ENCODE data around the gene NUCB1.
"Not testable (repeated sequence)": the region's sequence is repeated elsewhere in the genome, so short reads cannot be mapped to it uniquely, and the experiment has no call there.

Gene NUCB1

DNA sequence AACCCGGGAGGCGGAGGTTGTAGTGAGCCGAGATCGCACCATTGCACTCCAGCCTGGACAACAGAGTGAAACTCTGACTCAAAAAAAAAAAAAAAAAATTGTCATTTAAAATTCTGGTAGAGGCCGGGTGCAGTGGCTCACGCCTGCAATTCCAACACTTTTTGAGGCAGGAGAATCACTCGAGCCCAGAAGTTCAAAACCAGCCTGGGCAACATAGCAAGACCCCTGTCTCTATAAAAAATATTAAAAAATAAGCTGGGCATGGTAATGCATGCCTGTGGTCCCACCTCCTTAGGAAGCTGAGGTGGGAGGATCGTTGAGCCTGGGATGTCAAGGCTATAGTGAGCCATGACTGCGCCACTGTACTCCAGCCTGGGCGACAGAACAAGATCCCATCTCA, 6.2 kb downstream of the NUCB1 start:
- DNase-seq (ENCODE audit: low read depth), result no peak

DNA sequence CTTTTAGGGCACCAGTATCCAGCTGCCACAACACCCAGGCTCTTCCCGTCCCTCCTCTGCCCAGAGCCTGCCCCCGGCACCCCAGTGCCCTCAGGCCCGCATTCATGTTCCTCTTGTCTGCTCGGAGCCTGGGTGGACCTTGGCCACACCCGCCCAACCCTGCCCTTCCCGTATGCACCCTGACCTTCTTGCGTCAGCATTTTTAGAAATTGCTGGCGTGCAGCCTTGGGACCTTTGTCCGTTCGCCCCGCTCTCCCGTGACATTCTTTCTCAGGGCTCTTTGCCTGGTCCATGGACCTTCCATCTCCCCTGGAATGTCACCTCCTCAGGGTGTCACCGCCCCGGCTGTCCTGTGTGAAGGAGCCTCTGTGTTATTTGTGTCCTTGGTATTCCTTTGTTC, 7.6 kb downstream of the NUCB1 start:
- no peak for DNase-seq (ENCODE audit: low read depth)

DNA sequence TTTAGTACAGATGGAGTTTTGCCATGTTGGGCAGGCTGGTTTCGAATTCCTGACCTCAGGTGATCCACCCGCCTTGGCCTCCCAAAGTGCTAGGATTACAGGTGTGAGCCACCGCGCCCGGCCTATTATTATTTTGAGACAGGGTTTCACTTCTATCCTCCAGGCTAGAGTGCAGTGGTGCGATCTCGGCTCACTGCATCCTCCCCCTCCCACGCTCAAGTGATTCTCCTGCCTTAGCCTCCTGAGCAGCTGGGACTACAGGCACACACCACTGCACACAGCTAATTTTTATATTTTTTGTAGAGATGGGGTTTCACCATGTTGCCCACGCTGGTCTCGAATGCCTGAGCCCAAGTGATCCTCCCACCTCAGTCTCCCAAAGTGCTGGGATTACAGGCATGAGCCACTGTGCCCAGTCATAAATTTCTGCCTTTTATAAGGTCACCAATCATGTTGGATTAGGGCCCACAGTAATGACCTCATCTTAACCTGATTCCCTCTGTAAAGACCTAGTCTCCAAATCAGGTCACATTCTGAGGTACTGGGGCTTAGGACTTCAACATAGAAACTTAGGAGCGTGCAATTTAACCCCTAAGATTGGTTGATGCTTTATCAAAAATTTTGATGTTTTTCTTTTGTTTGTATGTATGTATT, 9.4 kb downstream of the NUCB1 start:
- not testable (repeated sequence) for DNase-seq (ENCODE audit: low read depth)

DNA sequence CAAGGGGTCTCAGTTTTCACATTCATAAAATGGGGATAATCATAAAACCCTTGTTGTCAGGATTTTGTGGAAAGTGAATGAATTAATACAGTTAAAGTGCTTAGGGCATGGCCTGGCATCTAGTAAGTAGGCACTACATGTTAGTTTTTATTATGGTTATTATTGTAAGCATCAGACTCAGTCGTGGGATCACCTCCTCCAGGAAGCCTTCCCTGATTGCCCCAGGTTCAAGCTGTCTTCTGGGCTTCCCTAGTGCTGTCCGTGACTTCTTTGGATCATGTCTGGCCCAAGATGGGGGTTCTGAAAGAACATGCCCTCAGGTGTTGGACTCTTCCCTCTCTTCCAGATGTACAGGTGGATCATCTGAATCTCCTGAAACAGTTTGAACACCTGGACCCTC, 10.7 kb downstream of the NUCB1 start:
- DNase-seq (ENCODE audit: low read depth), result no peak

DNA sequence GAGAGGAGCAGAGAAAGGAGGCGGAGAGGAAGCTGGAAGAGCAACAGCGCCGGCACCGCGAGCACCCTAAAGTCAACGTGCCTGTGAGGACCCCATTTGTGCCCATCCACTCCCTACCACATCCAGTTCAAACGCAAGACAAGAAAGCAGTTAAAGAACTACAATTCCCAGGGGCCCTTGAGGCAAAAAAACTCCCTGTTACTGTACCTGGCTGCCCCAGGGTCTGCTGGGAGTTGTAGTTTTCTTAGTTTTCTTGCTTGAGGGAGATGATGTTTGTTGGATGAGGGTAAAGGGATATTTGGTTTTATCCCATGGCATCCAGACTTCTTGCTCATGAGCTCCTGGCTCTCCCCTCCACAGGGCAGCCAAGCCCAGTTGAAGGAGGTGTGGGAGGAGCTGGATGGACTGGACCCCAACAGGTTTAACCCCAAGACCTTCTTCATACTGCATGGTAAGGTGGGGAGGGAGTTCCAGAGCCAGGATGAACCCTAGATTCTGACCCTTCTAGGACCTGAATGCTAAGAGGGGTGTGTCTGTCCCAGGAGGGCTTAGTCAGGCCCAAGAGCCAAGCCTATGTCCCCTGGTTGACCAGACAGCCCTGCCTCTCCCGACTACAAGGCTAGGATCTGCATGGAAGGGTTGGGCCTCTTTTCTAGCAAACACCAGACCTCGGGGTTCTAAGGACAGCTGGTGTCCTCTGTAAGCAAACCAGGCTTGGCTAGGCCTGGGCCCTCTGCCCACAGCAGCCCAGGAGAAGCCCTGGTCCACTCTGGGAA, 13.2 kb downstream of the NUCB1 start:
- DNase-seq (ENCODE audit: low read depth), result no peak

DNA sequence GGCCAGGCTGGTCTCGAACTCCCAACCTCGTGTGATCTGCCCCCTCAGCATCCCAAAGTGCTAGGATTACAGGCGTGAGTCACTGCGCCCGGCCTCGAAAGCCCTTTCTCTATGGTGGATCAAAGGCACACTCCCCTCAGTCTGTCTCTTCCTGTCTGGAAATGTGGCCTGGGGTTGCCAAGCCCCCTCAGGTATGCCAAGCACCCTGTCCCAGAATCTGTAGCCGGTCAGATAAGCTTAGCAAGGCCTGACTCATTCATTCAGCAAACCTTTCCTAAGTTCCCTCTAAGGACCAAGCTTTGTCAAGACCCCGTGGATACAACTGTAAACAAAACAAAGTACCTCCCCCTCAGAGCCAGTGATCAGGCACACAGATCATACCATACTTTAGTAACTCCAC, 14.1 kb downstream of the NUCB1 start:
- DNase-seq (ENCODE audit: low read depth), result no peak

DNA sequence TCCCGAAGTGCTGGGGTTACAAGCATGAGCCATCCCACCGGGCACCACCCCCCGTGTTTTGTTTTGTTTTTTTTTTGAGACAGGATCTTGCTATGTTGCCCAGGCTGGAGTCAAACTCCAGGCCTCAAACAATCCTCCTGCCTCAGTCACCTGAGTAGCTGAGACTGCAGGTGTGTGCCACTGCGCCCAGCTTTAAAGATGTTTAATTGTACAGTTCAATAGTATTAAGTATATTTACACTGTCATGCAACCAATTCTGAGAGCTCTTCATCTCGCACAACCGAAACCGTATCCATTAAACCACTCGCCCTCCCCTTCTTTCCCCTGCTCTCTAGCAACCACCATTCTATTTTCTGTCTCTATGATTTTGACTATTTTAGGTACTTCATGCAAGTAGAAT, 15.6 kb downstream of the NUCB1 start:
- no peak for DNase-seq (ENCODE audit: low read depth)

DNA sequence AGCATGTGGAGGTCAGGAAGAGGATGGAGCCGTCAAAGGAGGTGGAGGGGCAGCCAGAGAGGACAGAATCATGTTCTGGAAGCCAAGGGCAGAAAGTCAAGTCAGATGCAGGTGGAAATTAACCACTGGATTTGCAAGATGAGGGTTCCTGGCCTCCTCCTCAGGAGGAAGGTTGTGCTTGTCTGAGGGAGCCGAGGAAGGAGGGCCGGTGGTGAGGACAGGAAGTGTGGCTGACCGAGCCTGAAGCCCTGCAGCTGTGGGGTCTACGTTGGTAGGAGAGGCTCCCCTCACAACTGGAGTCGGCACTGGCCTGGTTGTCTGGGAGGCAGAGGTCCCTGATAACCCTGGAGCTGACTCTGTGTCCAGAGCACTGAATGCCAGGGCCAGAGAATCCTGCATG, 18.0 kb downstream of the NUCB1 start:
- no peak for DNase-seq (ENCODE audit: low read depth)

DNA sequence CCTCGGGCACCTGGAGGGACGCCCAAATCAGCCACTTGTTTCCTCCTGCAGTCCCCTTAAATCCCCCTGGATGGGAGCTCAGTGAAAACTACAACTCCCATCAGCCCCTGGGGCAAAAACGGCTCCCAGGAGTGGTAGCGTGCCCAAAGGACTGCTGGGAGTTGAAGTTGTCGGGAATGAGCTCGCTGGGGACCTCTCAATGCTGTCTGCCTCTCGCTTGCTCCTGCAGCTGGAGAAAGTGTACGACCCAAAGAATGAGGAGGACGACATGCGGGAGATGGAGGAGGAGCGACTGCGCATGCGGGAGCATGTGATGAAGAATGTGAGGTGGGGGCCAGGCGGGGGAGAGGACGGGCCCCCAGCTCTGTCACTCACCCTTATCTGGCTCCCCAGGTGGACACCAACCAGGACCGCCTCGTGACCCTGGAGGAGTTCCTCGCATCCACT, 18.7 kb downstream of the NUCB1 start:
- DNase-seq (ENCODE audit: low read depth), result no peak

DNA sequence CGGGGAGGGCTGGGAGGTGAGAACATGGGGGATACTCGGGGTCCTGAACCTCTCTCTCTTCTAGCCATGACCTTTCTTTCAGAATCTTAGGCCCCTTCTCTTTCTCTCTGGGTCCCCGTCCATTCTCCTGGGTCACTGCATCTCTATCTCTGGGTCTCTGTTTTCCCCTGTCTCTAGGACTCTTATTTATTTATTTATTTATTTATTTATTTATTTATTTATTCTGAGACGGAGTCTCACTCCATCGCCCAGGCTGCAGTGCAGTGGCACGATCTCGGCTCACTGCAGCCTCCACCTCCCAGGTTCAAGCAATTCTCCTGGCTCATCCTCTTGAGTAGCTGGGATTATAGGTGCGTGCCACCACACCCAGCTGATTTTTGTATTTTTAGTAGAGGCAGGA, 19.2 kb downstream of the NUCB1 start:
- not testable (repeated sequence) for DNase-seq (ENCODE audit: low read depth)

DNA sequence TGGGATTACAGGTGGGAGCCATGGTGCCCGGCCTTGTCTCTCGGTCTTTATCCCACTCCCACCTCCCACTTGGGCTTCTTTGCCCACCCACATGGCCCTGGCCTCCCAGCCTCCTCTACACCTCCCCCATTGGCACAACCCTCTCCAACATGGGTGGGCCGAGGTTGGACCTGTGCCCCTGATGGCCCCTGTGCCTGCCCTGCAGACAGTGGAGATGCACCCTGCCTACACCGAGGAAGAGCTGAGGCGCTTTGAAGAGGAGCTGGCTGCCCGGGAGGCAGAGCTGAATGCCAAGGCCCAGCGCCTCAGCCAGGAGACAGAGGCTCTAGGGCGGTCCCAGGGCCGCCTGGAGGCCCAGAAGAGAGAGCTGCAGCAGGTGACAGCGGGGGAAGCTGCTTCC, 20.8 kb downstream of the NUCB1 start:
- no peak for DNase-seq (ENCODE audit: low read depth)

DNA sequence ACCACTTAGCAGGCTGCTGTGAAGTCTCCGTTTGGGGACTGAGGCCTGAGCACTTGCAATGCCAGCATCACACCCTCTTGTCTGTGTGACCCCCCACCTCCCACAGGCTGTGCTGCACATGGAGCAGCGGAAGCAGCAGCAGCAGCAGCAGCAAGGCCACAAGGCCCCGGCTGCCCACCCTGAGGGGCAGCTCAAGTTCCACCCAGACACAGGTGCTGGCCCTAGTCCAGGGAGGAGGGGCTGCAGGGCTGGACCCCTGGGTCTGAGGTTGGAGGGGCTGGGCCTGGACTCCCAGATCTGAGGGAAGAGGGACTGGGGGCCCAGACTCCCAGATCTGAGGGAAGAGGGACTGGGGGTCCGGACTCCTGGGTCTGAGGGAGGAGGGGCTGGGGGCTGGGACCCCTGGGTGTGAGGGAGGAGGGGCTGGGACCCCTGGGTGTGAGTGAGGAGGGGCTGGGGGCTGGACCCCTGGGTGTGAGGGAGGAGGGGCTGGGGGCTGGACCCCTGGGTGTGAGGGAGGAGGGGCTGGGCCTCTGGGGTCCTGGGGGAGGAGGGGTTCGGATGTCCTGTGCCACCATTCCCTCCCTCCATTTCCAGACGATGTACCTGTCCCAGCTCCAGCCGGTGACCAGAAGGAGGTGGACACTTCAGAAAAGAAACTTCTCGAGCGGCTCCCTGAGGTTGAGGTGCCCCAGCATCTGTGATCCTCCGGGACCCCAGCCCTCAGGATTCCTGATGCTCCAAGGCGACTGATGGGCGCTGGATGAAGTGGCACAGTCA, 21.8 kb downstream of the NUCB1 start:
- DNase-seq (ENCODE audit: low read depth), result no peak

DNA sequence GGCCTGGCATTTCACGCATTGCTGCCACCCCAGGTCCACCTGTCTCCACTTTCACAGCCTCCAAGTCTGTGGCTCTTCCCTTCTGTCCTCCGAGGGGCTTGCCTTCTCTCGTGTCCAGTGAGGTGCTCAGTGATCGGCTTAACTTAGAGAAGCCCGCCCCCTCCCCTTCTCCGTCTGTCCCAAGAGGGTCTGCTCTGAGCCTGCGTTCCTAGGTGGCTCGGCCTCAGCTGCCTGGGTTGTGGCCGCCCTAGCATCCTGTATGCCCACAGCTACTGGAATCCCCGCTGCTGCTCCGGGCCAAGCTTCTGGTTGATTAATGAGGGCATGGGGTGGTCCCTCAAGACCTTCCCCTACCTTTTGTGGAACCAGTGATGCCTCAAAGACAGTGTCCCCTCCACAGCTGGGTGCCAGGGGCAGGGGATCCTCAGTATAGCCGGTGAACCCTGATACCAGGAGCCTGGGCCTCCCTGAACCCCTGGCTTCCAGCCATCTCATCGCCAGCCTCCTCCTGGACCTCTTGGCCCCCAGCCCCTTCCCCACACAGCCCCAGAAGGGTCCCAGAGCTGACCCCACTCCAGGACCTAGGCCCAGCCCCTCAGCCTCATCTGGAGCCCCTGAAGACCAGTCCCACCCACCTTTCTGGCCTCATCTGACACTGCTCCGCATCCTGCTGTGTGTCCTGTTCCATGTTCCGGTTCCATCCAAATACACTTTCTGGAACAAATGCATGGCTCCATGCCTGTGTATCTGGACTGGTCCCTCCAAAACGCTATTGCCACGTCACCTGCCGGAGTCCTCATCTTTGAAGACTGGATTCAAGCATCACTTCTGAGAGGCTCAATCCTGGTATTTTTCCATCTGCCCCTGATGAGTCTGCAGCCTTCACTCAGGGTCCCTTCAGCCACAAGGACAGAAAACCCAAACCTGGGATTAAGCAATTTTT, 22.7 kb downstream of the NUCB1 start:
- DNase-seq (ENCODE audit: low read depth), result no peak

DNA sequence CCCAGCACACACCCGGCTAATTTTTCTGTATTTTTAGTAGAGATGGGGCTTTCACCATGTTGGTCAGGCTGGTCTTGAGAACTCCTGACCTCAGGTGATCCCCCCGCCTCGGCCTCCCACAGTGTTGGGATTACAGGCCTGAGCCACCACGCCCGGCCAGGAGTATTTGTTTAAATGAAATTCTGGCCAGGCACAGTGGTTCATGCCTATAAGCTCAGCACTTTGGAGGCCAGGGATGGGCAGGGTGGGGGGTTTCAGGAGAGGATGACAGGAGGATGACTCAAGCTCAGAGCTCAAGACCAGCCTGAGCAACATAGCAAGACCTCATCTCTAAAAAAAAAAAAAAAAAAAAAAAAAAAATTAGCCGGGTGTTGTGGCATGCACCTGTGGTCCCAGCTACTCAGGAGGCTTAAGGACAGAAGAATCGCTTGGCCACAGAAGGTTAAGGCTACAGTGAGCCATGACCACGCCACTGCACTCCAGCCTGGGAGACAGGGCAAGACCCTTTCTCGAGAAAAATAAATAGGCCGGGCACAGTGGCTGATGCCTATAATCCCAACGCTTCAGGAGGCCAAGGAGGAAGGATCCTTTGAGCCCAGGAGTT, 25.2 kb downstream of the NUCB1 start:
- DNase-seq (ENCODE audit: low read depth), result peak; percentile 64

DNA sequence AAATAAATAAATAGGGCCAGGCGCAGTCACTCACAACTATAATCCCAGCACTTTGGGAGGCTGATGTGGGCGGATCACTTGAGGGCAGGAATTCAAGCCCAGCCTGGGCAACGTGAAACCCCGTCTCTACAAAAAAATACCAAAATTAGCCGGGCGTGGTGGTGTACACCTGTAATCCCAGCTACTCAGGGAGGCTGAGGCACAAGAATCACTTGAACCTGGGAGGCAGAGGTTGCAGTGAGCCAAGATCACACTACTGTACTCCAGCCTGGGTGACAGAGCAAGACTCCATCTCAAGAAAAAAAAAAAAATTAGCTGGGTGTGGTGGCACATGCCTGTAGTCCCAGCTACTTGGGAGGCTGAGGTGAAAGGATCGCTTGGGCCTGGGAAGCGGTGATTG, 25.8 kb downstream of the NUCB1 start:
- DNase-seq (ENCODE audit: low read depth), result not testable (repeated sequence)

DNA sequence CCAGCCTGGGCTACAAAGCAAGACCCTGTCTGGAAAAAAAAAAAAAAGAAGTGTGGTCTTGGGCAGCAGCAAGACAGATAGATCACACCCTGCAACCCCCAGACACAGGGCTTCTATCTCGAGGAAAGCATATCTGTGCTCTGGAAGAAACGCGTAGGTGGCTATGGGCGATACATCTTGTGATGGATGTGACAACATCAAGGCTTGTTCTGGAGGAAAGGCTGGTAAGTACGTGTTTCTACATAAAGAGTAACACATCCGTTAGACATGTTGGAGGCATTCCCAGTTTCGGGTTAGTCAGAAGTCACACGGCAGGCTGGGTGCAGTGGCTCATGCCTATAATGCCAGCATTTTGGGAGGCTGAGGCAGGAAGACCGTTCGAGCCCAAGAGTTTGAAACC, 26.8 kb downstream of the NUCB1 start:
- peak; percentile 81 for DNase-seq (ENCODE audit: low read depth)

DNA sequence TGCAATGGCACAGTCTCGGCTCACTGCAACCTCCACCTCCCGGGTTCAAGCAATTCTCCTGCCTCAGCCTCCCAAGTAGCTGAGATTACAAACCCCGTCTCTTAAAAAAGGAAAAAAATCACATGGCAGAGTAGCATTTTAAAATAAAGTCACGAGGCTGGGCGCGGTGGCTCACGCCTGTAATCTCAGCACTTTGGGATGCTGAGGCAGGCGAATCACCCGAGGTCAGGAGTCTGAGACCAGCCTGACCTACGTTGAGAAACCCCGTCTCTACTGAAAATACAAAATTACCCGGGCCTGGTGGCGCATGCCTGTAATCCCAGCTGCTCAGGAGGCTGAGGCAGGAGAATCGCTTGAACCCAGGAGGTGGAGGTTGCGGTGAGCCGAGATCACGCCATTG, 27.6 kb downstream of the NUCB1 start:
- not testable (repeated sequence) for DNase-seq (ENCODE audit: low read depth)

DNA sequence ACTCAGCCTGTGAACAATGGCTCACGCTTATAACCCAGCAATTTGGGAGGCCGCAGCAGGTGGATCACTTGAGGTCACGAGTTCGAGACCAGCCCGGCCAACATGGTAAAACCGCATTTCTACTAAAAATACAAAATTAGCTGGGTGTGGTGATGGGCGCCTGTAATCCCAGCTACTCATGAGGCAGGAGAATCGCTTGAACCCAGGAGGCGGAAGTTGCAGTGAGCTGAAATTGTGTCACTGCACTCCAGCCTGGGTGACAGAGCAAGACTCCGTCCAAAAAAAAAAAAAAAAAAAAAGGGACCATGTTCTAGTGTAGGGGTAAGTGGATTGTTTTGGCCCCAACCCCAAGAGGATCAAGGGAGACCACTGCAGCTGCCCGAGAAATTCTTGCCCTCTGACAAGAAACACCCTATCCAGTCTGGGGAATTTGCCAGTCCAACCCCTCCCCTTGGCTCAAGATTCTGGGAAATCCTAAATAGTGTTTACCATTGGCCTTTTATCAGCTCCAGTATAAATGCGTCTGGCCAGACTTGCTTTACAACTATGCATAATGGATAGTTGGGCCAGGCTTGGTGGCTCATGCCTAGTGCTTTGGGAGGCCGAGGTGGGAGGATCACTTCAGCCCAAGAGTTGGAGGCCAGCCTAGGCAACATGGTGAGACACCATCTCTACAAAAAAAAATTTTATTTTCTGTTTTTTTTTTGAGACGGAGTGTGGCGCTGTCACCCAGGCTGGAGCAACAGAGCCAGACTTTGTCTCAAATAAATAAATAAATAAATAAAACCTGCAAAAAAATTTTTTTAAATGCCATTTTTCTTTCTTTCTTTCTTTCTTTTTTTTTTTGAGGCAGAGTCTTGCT, 28.3 kb downstream of the NUCB1 start:
- no peak for DNase-seq (ENCODE audit: low read depth)

DNA sequence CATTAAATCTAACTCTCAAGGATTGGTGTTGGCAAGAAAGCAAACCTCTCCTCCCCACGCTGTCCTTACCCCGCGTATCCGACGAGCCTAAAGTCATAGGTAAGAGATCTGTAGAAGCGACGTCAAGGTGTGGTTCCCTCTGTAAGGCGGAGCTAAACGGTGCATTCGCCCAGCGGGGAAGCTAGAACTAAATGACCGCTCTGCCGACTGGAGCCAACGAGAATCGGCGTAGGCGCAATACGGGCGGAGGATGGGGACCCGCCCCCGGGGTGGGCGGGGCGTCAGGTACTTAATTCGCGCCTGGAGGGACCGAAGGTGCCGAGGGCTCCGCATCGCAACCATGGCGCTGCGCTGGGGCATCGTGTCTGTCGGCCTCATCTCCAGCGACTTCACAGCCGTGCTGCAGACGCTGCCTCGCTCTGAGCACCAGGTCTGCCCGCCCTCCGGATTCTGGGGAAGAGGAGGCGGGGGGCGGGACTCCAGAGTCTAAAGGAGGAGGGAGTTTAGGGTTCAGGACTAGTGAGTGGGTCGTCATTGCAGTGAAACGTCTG, 33.3 kb downstream of the NUCB1 start, which contains the start of gene DHDH:
DHDH (plus strand) TSS at position 318 of the 551 bp plus-strand sequence; CDS start at position 341, 23 bp downstream.
- no peak for DNase-seq (ENCODE audit: low read depth)

DNA sequence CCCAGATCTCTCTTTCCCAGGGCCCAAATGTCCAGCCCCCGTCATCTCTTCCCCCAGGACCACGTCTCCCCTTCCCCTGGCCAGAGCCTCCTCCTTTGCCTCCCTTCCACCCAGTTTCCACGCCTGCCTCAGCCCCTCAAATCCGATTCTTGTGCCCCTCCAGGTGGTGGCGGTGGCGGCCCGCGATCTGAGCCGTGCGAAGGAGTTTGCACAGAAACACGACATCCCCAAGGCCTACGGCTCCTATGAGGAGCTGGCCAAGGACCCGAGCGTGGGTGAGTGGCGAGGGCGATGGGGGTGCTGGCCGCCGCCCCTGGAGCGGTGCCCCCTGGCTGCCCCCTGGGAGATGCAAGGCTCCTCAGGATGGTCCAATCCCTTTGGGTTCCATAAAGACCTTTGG, 34.7 kb downstream of the NUCB1 start:
- no peak for DNase-seq (ENCODE audit: low read depth)

Measured in non-pigmented ciliary epithelial cell (primary cell).